ENCODE measurements around the gene MCF2L.
"Not testable (repeated sequence)": the region's sequence is repeated elsewhere in the genome, so short reads cannot be mapped to it uniquely, and the experiment has no call there.

Gene MCF2L

GRCh38 chr13:113109151-113110047 is 140.4 kb downstream of the MCF2L start:
- DNase-seq (ENCODE audit: low read depth) = no peak
- no peak overlapping the region for H3K4me3 ChIP-seq (ENCODE audit: control insufficient read depth, low read depth, low read length)
- TF ChIP-seq, protein P1, sequence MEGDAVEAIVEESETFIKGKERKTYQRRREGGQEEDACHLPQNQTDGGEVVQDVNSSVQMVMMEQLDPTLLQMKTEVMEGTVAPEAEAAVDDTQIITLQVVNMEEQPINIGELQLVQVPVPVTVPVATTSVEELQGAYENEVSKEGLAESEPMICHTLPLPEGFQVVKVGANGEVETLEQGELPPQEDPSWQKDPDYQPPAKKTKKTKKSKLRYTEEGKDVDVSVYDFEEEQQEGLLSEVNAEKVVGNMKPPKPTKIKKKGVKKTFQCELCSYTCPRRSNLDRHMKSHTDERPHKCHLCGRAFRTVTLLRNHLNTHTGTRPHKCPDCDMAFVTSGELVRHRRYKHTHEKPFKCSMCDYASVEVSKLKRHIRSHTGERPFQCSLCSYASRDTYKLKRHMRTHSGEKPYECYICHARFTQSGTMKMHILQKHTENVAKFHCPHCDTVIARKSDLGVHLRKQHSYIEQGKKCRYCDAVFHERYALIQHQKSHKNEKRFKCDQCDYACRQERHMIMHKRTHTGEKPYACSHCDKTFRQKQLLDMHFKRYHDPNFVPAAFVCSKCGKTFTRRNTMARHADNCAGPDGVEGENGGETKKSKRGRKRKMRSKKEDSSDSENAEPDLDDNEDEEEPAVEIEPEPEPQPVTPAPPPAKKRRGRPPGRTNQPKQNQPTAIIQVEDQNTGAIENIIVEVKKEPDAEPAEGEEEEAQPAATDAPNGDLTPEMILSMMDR (IDR thresholded peaks at IDR 0.05; ENCODE audit: control insufficient read depth, insufficient read depth, low read depth, low read length, missing control alignments) = no peak

DNA sequence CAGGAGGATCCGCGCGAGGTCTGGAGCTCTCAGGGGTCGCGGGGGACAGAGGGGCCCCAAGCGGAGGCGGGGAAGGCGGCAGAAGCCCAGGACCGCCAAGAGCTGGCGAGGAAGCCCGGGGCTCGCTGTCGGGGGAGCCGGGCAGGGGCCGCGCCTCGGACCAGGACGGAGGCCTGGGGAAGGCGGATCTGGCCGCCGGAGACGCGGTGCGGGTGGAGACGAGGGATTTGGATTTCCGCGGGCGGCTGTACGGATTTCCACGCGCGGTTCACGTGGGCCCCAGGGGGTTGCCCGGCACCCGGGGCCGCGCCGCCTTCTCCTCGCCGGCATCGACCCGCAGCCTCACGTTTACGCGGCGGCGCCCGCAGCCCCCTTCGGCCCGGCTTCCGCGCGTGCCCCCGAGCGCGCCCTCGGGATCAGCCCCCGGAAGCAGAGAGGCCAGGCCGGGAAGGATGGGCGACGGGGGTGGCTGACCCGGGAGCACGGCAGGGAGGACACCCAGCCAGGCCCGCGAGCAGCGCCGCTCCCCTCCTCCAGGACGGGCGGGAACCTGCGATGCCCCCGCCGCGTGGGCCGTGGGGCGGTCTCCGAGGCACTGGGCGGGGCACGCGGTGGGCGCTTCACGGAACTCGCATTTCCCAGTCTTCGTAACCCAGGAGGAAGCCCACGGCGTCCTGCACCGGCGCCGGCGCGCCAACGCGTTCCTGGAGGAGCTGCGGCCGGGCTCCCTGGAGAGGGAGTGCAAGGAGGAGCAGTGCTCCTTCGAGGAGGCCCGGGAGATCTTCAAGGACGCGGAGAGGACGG is 141.2 kb downstream of the MCF2L start:
- DNase-seq (ENCODE audit: low read depth) = no peak
- no peak overlapping the region; the same call in 1 of the 2 replicates for H3K4me3 ChIP-seq (ENCODE audit: control insufficient read depth, low read depth, low read length)
- TF ChIP-seq, protein P1 (IDR thresholded peaks at IDR 0.05; ENCODE audit: control insufficient read depth, insufficient read depth, low read depth, low read length, missing control alignments) = no peak

GRCh38 chr13:113110852-113111315 is 141.9 kb downstream of the MCF2L start:
- TF ChIP-seq, protein P1 (IDR thresholded peaks at IDR 0.05; ENCODE audit: control insufficient read depth, insufficient read depth, low read depth, low read length, missing control alignments) = no peak
- DNase-seq (ENCODE audit: low read depth) = no peak
- no peak overlapping the region for H3K4me3 ChIP-seq (ENCODE audit: control insufficient read depth, low read depth, low read length)

GRCh38 chr13:113111821-113112220 is 142.8 kb downstream of the MCF2L start:
- not testable (repeated sequence) for H3K4me3 ChIP-seq (ENCODE audit: control insufficient read depth, low read depth, low read length); DNase-seq (ENCODE audit: low read depth)

DNA sequence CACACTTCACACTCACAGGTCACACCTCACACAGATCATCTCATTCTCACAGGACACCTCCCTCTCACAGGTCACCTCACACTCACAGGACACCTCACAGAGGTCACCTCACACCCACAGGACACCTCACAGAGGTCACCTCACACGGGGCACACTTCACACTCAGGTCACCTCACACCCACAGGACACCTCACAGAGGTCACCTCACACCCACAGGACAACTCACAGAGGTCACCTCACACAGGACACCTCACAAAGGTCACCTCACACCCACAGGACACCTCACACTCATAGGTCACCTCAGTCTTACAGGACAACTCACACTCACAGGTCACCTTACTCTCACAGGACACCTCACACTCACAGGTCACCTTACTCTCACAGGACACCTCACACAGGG is 143.5 kb downstream of the MCF2L start:
- H3K4me3 ChIP-seq (ENCODE audit: control insufficient read depth, low read depth, low read length); DNase-seq (ENCODE audit: low read depth): not testable (repeated sequence)

DNA sequence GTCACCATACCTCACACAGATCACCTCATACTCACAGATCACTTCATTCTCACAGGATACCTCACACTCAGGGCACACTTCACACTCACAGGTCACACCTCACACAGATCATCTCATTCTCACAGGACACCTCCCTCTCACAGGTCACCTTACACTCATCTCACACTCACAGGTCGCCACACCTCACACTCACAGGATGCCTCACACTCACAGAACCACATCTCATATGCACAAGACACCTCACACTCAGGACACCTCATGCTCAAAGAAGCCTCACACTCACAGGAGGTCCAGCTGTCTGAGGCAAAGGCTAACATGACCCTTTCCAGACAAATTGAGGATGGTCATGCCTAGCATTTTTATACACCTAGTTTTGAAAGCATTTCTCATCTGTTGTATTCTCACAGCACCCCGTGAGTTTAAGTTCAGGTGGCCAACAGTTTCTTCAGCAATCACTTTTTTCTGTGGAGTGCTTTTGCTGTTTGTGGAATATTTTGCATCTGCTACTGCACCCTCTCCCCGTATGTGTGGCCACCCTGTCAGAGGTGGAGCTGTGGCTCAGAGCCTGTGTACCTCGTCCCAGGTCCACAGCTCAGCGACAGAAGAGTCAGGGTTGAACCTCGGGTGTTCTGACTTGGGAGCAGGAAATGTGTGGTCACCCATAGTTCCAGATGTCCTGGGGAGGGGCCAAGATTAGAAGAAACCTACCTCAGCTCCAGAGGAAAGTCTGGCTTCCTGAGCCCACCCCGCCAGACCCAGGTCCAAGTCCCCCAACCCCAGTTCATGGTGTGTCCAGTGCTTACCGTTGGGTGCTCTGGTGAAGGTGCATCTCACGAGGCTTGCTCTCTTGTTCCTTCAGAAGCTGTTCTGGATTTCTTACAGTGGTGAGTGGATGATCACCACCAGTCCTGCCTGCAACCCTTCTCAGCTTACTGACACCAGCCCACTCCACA is 144.2 kb downstream of the MCF2L start:
- DNase-seq (ENCODE audit: low read depth) = no peak
- TF ChIP-seq, protein P1 (IDR thresholded peaks at IDR 0.05; ENCODE audit: control insufficient read depth, insufficient read depth, low read depth, low read length, missing control alignments) = no peak
- no peak overlapping the region for H3K4me3 ChIP-seq (ENCODE audit: control insufficient read depth, low read depth, low read length)

DNA sequence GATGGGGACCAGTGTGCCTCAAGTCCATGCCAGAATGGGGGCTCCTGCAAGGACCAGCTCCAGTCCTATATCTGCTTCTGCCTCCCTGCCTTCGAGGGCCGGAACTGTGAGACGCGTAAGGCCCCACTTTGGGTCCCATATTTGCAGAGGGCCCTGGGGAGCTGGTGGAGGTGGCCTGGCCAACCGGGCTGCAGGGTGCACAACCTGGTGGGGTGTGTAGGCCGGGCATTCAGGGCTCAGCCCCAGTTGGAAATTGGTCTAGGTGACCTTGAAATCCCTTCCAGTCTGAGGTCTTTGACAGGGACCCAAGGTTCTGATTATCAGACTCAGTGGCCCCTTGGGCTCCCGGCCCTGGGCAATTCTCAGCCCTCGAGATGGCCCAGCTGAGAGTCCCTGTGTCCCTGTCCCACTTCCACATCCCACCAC is 144.8 kb downstream of the MCF2L start:
- DNase-seq (ENCODE audit: low read depth) = no peak
- TF ChIP-seq, protein P1 (IDR thresholded peaks at IDR 0.05; ENCODE audit: control insufficient read depth, insufficient read depth, low read depth, low read length, missing control alignments) = no peak
- H3K4me3 ChIP-seq (ENCODE audit: control insufficient read depth, low read depth, low read length) = no peak overlapping the region
